Measurements from ENCODE around the gene WEE1. TPM values are rescaled to one million over a fixed set of nuclear protein-coding genes. Genes with fewer than 3 reads are reported as not detected.
"Not testable (repeated sequence)": the region's sequence is repeated elsewhere in the genome, so short reads cannot be mapped to it uniquely, and the experiment has no call there.

Gene WEE1
- total RNA-seq, 1 experiment from 2014 or later: 67.9 TPM

DNA sequence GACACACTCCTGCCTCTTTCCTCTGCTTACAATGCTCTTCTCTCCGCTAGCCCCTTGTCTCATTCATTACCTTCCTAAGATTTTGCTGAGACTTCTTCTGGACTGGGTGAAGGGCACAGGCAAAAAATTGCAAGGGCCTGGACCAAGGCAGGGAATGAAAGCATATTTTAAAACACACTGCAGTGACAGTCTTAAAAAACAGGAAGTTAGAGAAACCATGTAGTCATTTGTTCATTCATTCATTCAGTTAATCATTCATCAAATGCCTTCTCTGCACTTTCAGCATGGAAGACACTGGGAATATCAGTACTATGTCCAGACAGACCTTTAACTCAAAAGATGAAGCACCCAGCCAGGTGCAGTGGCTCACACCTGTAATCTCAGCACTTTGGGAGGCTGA lies 45.5 kb downstream of the WEE1 start:
- no peaks in the 10 kb centered on the region for H3K36me3 ChIP-seq (ENCODE audit: control insufficient read depth, insufficient read depth, low read length)
- intact Hi-C loops (cut with micrococcal nuclease; ENCODE audit: unreplicated experiment) (loop anchor here (10.0 kb wide), 1 partner anchor 706 kb away; no protein-coding TSS in a partner anchor), in situ Hi-C loops (cut with HindIII; ENCODE audit: low pct_unique_long_range_greater_than_20kb, low sequenced_read_pairs) (no loop called here)
- POLR2A ChIA-PET: interaction anchor here (0.6 kb wide), 2 partner anchors 36 to 142 kb away, joined by 7 to 8 read pairs; no protein-coding TSS in a partner anchor
- no peak overlapping the region for H3K4me3 ChIP-seq (ENCODE audit: low read depth in 2 of 2, low read length in 2 of 2)
- no peaks in the 10 kb centered on the region for H3K27me3 ChIP-seq (ENCODE audit: control insufficient read depth, insufficient read depth, low read length)
- peaks cover 8% of the 10 kb centered on the region for H3K4me1 ChIP-seq (ENCODE audit: control insufficient read depth, insufficient read depth, low read length)
- no peak for TF ChIP-seq SIN3A (IDR thresholded peaks at IDR 0.05; ENCODE audit: borderline replicate concordance, insufficient read depth, low read depth, low read length)
- no peak for TF ChIP-seq CTCF (IDR thresholded peaks at IDR 0.05)
- TF ChIP-seq POLR2AphosphoS5 (IDR thresholded peaks at IDR 0.05; ENCODE audit: low read depth, low read length): no peak
- no peak for TF ChIP-seq TCF7L2 (IDR thresholded peaks at IDR 0.05; ENCODE audit: low read depth, low read length)
- TF ChIP-seq, protein P1, sequence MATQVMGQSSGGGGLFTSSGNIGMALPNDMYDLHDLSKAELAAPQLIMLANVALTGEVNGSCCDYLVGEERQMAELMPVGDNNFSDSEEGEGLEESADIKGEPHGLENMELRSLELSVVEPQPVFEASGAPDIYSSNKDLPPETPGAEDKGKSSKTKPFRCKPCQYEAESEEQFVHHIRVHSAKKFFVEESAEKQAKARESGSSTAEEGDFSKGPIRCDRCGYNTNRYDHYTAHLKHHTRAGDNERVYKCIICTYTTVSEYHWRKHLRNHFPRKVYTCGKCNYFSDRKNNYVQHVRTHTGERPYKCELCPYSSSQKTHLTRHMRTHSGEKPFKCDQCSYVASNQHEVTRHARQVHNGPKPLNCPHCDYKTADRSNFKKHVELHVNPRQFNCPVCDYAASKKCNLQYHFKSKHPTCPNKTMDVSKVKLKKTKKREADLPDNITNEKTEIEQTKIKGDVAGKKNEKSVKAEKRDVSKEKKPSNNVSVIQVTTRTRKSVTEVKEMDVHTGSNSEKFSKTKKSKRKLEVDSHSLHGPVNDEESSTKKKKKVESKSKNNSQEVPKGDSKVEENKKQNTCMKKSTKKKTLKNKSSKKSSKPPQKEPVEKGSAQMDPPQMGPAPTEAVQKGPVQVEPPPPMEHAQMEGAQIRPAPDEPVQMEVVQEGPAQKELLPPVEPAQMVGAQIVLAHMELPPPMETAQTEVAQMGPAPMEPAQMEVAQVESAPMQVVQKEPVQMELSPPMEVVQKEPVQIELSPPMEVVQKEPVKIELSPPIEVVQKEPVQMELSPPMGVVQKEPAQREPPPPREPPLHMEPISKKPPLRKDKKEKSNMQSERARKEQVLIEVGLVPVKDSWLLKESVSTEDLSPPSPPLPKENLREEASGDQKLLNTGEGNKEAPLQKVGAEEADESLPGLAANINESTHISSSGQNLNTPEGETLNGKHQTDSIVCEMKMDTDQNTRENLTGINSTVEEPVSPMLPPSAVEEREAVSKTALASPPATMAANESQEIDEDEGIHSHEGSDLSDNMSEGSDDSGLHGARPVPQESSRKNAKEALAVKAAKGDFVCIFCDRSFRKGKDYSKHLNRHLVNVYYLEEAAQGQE (IDR thresholded peaks at IDR 0.05; ENCODE audit: insufficient read depth in 1 of 2, low read depth in 2 of 2, low read length in 1 of 2): no peak
- no peak for ATAC-seq
- H3K27ac ChIP-seq (ENCODE audit: low read length): peak overlapping the region; percentile 15; the same call in 1 of the 2 replicates
- H3K9me3 ChIP-seq (ENCODE audit: control insufficient read depth, insufficient read depth, low read depth, low read length): no peaks in the 10 kb centered on the region
- BruUV-seq (replicated peaks): no TSS peak
- DNase-seq (ENCODE audit: low read depth, low spot score): no peak
- CTCF ChIA-PET: interaction anchor here (0.6 kb wide), 1 partner anchor 28 kb away, joined by 3 read pairs; no protein-coding TSS in a partner anchor

DNA sequence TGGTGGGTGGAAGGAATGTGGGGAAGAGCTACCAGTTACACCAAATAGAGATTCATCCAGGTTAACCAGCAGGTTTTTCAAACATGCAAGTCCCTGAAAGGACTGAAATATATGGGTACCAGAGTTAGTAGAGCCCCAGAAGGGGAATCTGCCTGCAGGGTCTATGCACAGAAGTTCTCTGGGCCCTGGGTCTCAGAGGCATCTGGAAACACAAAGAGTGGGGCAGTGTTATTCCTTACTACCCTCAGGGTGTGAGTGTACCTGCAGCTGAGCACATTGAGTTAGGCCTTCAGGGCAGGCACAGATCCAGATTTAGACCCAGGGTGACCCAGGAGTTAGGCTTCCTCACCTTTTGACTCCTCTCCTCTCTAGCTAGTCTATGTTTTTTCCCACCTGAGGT lies 46.5 kb downstream of the WEE1 start:
- peaks cover 4% of the 10 kb centered on the region for H3K4me1 ChIP-seq (ENCODE audit: control insufficient read depth, insufficient read depth, low read length)
- in situ Hi-C loops (cut with HindIII; ENCODE audit: low pct_unique_long_range_greater_than_20kb, low sequenced_read_pairs) (no loop called here), intact Hi-C loops (cut with micrococcal nuclease; ENCODE audit: unreplicated experiment) (loop anchor here (10.0 kb wide), 1 partner anchor 705 kb away; no protein-coding TSS in a partner anchor)
- ATAC-seq: no peak
- no peak overlapping the region for H3K4me3 ChIP-seq (ENCODE audit: low read depth in 2 of 2, low read length in 2 of 2)
- H3K27ac ChIP-seq (ENCODE audit: low read length): no peak overlapping the region
- TF ChIP-seq, protein P1 (IDR thresholded peaks at IDR 0.05; ENCODE audit: insufficient read depth in 1 of 2, low read depth in 2 of 2, low read length in 1 of 2): no peak
- TF ChIP-seq POLR2AphosphoS5 (IDR thresholded peaks at IDR 0.05; ENCODE audit: low read depth, low read length): no peak
- TF ChIP-seq CTCF (IDR thresholded peaks at IDR 0.05): no peak
- TF ChIP-seq TCF7L2 (IDR thresholded peaks at IDR 0.05; ENCODE audit: low read depth, low read length): no peak
- TF ChIP-seq SIN3A (IDR thresholded peaks at IDR 0.05; ENCODE audit: borderline replicate concordance, insufficient read depth, low read depth, low read length): no peak
- H3K9me3 ChIP-seq (ENCODE audit: control insufficient read depth, insufficient read depth, low read depth, low read length): no peaks in the 10 kb centered on the region
- H3K36me3 ChIP-seq (ENCODE audit: control insufficient read depth, insufficient read depth, low read length): no peaks in the 10 kb centered on the region
- no peak for DNase-seq (ENCODE audit: low read depth, low spot score)
- no peaks in the 10 kb centered on the region for H3K27me3 ChIP-seq (ENCODE audit: control insufficient read depth, insufficient read depth, low read length)
- CTCF ChIA-PET: interaction anchor here (0.6 kb wide), 1 partner anchor 200 kb away, joined by 3 read pairs; no protein-coding TSS in a partner anchor
- BruUV-seq (replicated peaks): no TSS peak
- POLR2A ChIA-PET: interaction anchor here (0.6 kb wide), 3 partner anchors 53 to 107 kb away, joined by 3 to 4 read pairs (median 3); no protein-coding TSS in a partner anchor

DNA sequence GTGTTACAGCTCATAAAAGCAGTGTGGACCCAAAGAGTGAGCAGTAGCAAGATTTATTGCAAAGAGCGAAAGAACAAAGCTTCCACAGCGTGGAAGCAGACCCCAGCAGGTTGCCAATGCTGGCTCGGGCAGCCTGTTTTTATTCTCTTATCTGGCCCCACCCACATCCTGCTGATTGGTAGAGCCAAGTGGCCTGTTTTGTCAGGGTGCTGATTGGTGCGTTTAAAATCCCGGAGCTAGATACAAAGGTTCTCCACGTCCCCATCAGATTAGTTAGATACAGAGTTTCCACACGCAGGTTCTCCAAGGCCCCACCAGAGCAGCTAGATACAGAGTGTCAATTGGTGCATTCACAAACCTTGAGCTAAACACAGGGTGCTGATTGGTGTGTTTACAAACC lies 48.9 kb downstream of the WEE1 start:
- CTCF ChIA-PET; POLR2A ChIA-PET; ATAC-seq; in situ Hi-C loops (cut with HindIII; ENCODE audit: low pct_unique_long_range_greater_than_20kb, low sequenced_read_pairs); H3K27me3 ChIP-seq (ENCODE audit: control insufficient read depth, insufficient read depth, low read length); BruUV-seq (replicated peaks); H3K27ac ChIP-seq (ENCODE audit: low read length); H3K4me1 ChIP-seq (ENCODE audit: control insufficient read depth, insufficient read depth, low read length); DNase-seq (ENCODE audit: low read depth, low spot score); H3K36me3 ChIP-seq (ENCODE audit: control insufficient read depth, insufficient read depth, low read length); H3K9me3 ChIP-seq (ENCODE audit: control insufficient read depth, insufficient read depth, low read depth, low read length); intact Hi-C loops (cut with micrococcal nuclease; ENCODE audit: unreplicated experiment); H3K4me3 ChIP-seq (ENCODE audit: low read depth in 2 of 2, low read length in 2 of 2): not testable (repeated sequence)
